GM23248 (cell line): ENCODE measurements around the gene KANTR.

Source experiments
- EZH2 ChIP-seq: fragments of 200-600 bp; sonication (generic); IDR thresholded peaks from 2 replicates; pipeline ENCODE4 v1.6.1; 2018; ENCODE audit warnings: antibody characterized with exemption, mild to moderate bottlenecking; ENCODE audit not compliant: insufficient read depth, poor library complexity, severe bottlenecking
- EZH2phosphoT487 ChIP-seq: fragments of 200-600 bp; sonication (generic); IDR thresholded peaks from 2 replicates; pipeline ENCODE4 v1.6.1; 2018; ENCODE audit warnings: antibody characterized with exemption, moderate library complexity, mild to moderate bottlenecking, low read depth; ENCODE audit not compliant: insufficient read depth

DNA sequence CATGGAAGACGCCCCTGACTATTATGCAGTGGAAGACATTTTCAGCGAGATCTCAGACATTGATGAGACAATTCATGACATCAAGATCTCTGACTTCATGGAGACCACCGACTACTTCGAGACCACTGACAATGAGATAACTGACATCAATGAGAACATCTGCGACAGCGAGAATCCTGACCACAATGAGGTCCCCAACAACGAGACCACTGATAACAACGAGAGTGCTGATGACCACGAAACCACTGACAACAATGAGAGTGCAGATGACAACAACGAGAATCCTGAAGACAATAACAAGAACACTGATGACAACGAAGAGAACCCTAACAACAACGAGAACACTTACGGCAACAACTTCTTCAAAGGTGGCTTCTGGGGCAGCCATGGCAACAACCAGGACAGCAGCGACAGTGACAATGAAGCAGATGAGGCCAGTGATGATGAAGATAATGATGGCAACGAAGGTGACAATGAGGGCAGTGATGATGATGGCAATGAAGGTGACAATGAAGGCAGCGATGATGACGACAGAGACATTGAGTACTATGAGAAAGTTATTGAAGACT lies 8.2 kb upstream of the KANTR start:
- TF ChIP-seq EZH2 = no peak
- TF ChIP-seq EZH2phosphoT487 = no peak
